Nasal cavity respiratory epithelium epithelial cell of viscerocranial mucosa (primary cell): ENCODE data around the gene OVOL1. TPM values are rescaled to one million over a fixed set of nuclear protein-coding genes. Genes with fewer than 3 reads are reported as not detected.

Experiments
- total RNA-seq: library from RNA; depleted of rRNA; stranded (reverse); fragments of >200 nt; gene quantifications from 2 replicates; pipeline ENCODE4 v1.2.3, GENCODE V29; 2014

OVOL1 gene
- total RNA-seq = 19.0 and 22.2 TPM in 2 replicates

DNA sequence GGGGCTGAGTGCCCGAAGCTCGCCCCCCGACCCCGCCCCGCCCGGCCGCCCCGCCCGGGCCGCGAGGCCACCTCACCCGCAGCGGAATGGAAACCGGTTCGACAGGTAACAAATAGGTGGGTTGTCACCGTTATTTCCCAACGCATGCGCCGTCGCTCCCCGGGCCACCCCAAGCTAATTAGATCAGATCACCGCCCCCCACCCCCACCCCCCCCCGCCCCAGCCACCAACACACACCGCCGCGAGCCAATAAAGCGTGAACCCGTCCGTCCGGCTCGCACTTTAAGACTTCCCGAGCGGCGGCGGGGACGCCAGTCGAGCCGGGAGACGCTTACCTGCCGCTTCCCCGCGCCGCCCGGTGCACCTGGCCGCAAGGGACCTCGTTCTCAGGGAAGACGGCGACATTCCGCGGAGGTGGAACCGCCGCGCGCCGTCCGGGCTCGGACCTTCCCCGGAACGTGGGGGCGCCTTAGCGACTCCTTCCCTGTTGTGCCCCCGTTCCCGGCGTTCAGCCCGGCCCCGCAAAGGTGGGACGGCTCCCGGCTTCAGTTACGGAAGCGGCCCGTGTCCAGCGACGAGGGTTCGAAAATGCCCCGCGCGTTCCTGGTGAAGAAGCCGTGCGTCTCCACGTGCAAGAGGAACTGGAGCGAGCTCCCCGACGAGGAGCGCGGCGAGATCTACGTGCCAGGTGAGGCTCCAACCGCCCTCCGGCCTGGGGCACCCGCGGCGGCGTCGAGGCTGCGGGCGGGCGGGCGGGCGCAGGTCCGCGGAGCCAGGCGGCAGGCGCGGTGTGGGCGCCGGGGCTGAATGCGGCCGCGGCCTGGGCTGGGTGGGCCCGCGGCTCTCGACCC lies at the start of gene OVOL1:
Gene OVOL1 (plus strand): TSS at position 278 of the 851 bp plus-strand sequence. CDS start 311 bp downstream, at position 589.

DNA sequence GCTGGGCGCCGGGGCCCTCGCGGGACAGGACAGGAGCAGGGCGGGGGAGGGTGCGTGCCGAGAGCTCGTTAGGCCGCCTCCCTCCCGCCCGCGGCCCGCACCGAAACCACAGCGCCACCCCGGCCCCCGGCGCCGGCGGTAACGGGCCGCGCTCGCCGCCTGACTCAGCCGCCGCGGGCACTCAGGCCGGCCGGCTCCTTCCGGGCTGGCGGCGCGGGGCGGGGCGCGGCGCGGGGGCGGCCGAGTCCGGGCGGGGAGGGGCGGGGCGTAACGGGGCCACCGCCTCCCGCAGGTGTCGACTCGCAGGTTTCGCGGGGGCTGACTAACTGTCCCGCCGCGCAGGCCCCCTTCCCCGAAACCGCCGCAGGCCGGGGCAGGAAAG lies 6.1 kb upstream of the OVOL1 start, which contains the start of gene AP5B1:
Gene AP5B1 (minus strand): TSS at position 207 of the 382 bp plus-strand sequence. CDS start 385 bp downstream, outside the sequence.

GRCh38 chr11:65833297-65834030 lies 46.6 kb downstream of the OVOL1 start, which contains the start of gene SNX32:
SNX32 (plus strand) TSS chr11:65833963; CDS start chr11:65834066, 103 bp downstream.

Other genes starting within 250 kb of the OVOL1 start
- gene LTBP3, start 228.7 kb upstream of the OVOL1 start, total RNA-seq = 20.8 and 61.8 TPM in 2 replicates
- 44.4 and 59.1 TPM in 2 replicates for gene ZNRD2, start 216.6 kb upstream of the OVOL1 start, total RNA-seq
- gene FAM89B, start 214.5 kb upstream of the OVOL1 start, total RNA-seq = 8.9 and 19.5 TPM in 2 replicates
- 31.4 and 54.0 TPM in 2 replicates for gene EHBP1L1, start 211.0 kb upstream of the OVOL1 start, total RNA-seq
- 0.57 and 0.68 TPM in 2 replicates for gene KCNK7, start 191.3 kb upstream of the OVOL1 start, total RNA-seq
- 21.2 and 40.2 TPM in 2 replicates for gene MAP3K11, start 172.8 kb upstream of the OVOL1 start, total RNA-seq
- 10.3 and 38.1 TPM in 2 replicates for gene PCNX3, start 171.3 kb upstream of the OVOL1 start, total RNA-seq
- 15.8 and 19.1 TPM in 2 replicates for gene SIPA1, start 149.0 kb upstream of the OVOL1 start, total RNA-seq
- gene RELA, start 124.1 kb upstream of the OVOL1 start, total RNA-seq = 15.0 and 24.8 TPM in 2 replicates
- 28.7 and 30.3 TPM in 2 replicates for gene KAT5, start 74.8 kb upstream of the OVOL1 start, total RNA-seq
- 9.0 and 11.6 TPM in 2 replicates for gene RNASEH2C, start 66.3 kb upstream of the OVOL1 start, total RNA-seq
- gene AP5B1, start 6.1 kb upstream of the OVOL1 start, total RNA-seq = 10.6 and 20.7 TPM in 2 replicates
- gene SNX32, start 46.9 kb downstream of the OVOL1 start, total RNA-seq = 0.68 and 1.2 TPM in 2 replicates
- gene CFL1, start 71.1 kb downstream of the OVOL1 start, total RNA-seq = 659 and 765 TPM in 2 replicates
- gene MUS81, start 73.4 kb downstream of the OVOL1 start, total RNA-seq = 50.8 and 70.1 TPM in 2 replicates
- gene EFEMP2, start 85.7 kb downstream of the OVOL1 start, total RNA-seq = 2.4 and 10.7 TPM in 2 replicates
- gene CTSW, start 92.8 kb downstream of the OVOL1 start, total RNA-seq = not detected in 2 replicates
- 92.5 and 141 TPM in 2 replicates for gene FIBP, start 101.4 kb downstream of the OVOL1 start, total RNA-seq
- 10.9 and 32.5 TPM in 2 replicates for gene CCDC85B, start 103.6 kb downstream of the OVOL1 start, total RNA-seq
- 20.3 and 27.7 TPM in 2 replicates for gene FOSL1, start 113.3 kb downstream of the OVOL1 start, total RNA-seq
- gene C11orf68, start 132.0 kb downstream of the OVOL1 start, total RNA-seq = 12.0 and 12.5 TPM in 2 replicates
- gene DRAP1, start 132.4 kb downstream of the OVOL1 start, total RNA-seq = 94.0 and 217 TPM in 2 replicates
- not detected in 2 replicates for gene TSGA10IP, start 158.4 kb downstream of the OVOL1 start, total RNA-seq
- 36.2 and 41.8 TPM in 2 replicates for gene SART1, start 174.7 kb downstream of the OVOL1 start, total RNA-seq
- gene EIF1AD, start 215.1 kb downstream of the OVOL1 start, total RNA-seq = 48.1 and 50.2 TPM in 2 replicates
- gene BANF1, start 215.4 kb downstream of the OVOL1 start, total RNA-seq = 13.2 and 17.8 TPM in 2 replicates
- 1.7 and 2.6 TPM in 2 replicates for gene CST6, start 224.9 kb downstream of the OVOL1 start, total RNA-seq
- gene CATSPER1, start 239.4 kb downstream of the OVOL1 start, total RNA-seq = not detected in 2 replicates